T-cell (primary cell): ENCODE results near the gene CLEC16A. TPM values are rescaled to one million over a fixed set of nuclear protein-coding genes. Genes with fewer than 3 reads are reported as not detected.

Experiments
- ATAC-seq, 4 experiments: fragments of 200-7000 bp in 3 of 4; fragments of 150-1000 bp in 1 of 4; cut with Tn5 transposase; replicated peaks in 1 of 4; 1 replicate in 3 of 4; 2 replicates in 1 of 4; pipeline ENCODE4 v1.10.0; 2021; ENCODE audit warnings: moderate library complexity in 3 of 4, mild to moderate bottlenecking in 2 of 4, moderate number of reproducible peaks in 1 of 4
- CTCF ChIA-PET, 2 donors: fragments of 300-600 bp; sonication (Branson Sonifier 250); formaldehyde crosslinking; loops; one replicate each; lab custom pipeline; 2022; ENCODE audit warnings: antibody characterized with exemption in 2 of 2; lab: Charles Lee
- POLR2A ChIA-PET, 2 donors: fragments of 300-600 bp; sonication (Branson Sonifier 250); formaldehyde crosslinking; loops; one replicate each; lab custom pipeline; 2022; ENCODE audit warnings: antibody characterized with exemption in 2 of 2; lab: Charles Lee
- DNase-seq, 35 experiments: peaks; one replicate each; pipeline versions ENCODE4 v3.0.0 to v3.0.0-alpha.2; 2013 to 2023
- H3K27ac ChIP-seq: one replicate; pipeline ENCODE4 v1.5.1; 2013; ENCODE audit warnings: low read length
- H3K27me3 ChIP-seq, 2 experiments: replicated peaks in 1 of 2; 1 replicate in 1 of 2; 2 replicates in 1 of 2; pipeline versions ENCODE4 v1.6.1 to v1.7.0; 2013; ENCODE audit warnings: low read length in 1 of 2, mixed read lengths in 1 of 2; ENCODE audit not compliant: control insufficient read depth in 2 of 2, insufficient read depth in 2 of 2; ENCODE audit errors: extremely low read depth in 1 of 2
- H3K36me3 ChIP-seq, 2 donors: 1 replicate in 1 of 2; 2 replicates in 1 of 2; pipeline versions ENCODE4 v1.6.1 to v1.7.0; 2013; ENCODE audit warnings: low read length in 1 of 2; ENCODE audit not compliant: control insufficient read depth in 2 of 2, insufficient read depth in 1 of 2; ENCODE audit errors: extremely low read depth in 1 of 2
- H3K4me1 ChIP-seq, 2 experiments: 1 replicate in 1 of 2; 2 replicates in 1 of 2; pipeline versions ENCODE4 v1.6.1 to v1.7.0; 2013; ENCODE audit warnings: low read length in 2 of 2, mixed read lengths in 1 of 2; ENCODE audit not compliant: insufficient read depth in 2 of 2, control insufficient read depth in 1 of 2; ENCODE audit errors: extremely low read depth in 1 of 2
- H3K4me3 ChIP-seq, 2 donors: 1 replicate in 1 of 2; 2 replicates in 1 of 2; pipeline versions ENCODE4 v1.5.1 to v1.7.0; 2013; ENCODE audit warnings: mild to moderate bottlenecking in 2 of 2, low read length in 1 of 2, moderate library complexity in 1 of 2; ENCODE audit not compliant: control insufficient read depth in 1 of 2; ENCODE audit errors: extremely low read depth in 1 of 2
- H3K9me3 ChIP-seq: 2 replicates; pipeline ENCODE4 v1.7.0; 2013
- H3K27ac Mint-ChIP-seq, 2 donors: one replicate each; pipeline ENCODE4 v1.8.0; 2020 to 2021; ENCODE audit warnings: mild to moderate bottlenecking in 2 of 2, mixed read lengths in 2 of 2
- H3K27me3 Mint-ChIP-seq, 2 donors: one replicate each; pipeline ENCODE4 v1.8.0; 2021 to 2022; ENCODE audit warnings: mixed read lengths in 2 of 2
- H3K36me3 Mint-ChIP-seq: one replicate; pipeline ENCODE4 v1.8.0; 2021; ENCODE audit warnings: mixed read lengths
- H3K4me1 Mint-ChIP-seq, 3 donors: one replicate each; pipeline ENCODE4 v1.8.0; 2020 to 2022; ENCODE audit warnings: mixed read lengths in 3 of 3, mild to moderate bottlenecking in 1 of 3
- H3K4me3 Mint-ChIP-seq, 3 donors: one replicate each; pipeline ENCODE4 v1.8.0; 2020 to 2022; ENCODE audit warnings: mild to moderate bottlenecking in 3 of 3, mixed read lengths in 3 of 3, moderate library complexity in 3 of 3
- H3K9me3 Mint-ChIP-seq, 3 donors: one replicate each; pipeline ENCODE4 v1.8.0; 2020 to 2022; ENCODE audit warnings: mixed read lengths in 3 of 3
- WGBS: methylation state at CpG from one replicate; pipeline ENCODE4 v1.1.5; 2013; ENCODE audit warnings: missing lambda C conversion rate; ENCODE audit not compliant: insufficient coverage; 5-methylcytosine and 5-hydroxymethylcytosine counted together
- total RNA-seq, 35 experiments: library from RNA in 6 of 35; stranded (reverse) in 6 of 35; fragments of 120-200 nt in 1 of 35; gene quantifications; one replicate each; pipeline versions ENCODE4 v1.2.1 to v1.2.4 and lab custom pipeline; 2013 to 2026

The CLEC16A gene
- total RNA-seq, 5 donors from 2014 or later (not counting 1 experiment from before 2014, with no cell fraction given) = 27.4 to 34.6 (median 28.7) TPM

- ChIA-PET CTCF (interaction anchor here in 1 of 2 donors (1.1 kb wide), 1 partner anchor 13 kb away, joined by 3 read pairs; no protein-coding TSS in a partner anchor), POLR2A (interaction anchor here (0.5 to 0.6 kb wide), 4 partner anchors 248 to 1846 kb away, joined by 4 to 7 read pairs (median 6); partner anchors contain the start of gene HAPSTR1 (in 1 of the 2))
- H3K4me3 ChIP-seq = peak overlapping the region in 1 of 2 donors; percentile 31
- H3K27ac ChIP-seq = no peak overlapping the region
- Mint-ChIP-seq H3K36me3 (peaks cover 11% of the 10 kb centered on the region), H3K4me3 (peak overlapping the region; percentile 86 to 94 (median 91)), H3K27ac (peak overlapping the region; percentile 52 to 71), H3K9me3 (no peaks in the 10 kb centered on the region), H3K27me3 (no peaks in the 10 kb centered on the region), H3K4me1 (peaks cover 82 to 86% (median 82%) of the 10 kb centered on the region in 3 donors)
- peaks cover 35 to 70% of the 10 kb centered on the region in 2 experiments for H3K4me1 ChIP-seq
- no peaks in the 10 kb centered on the region for H3K9me3 ChIP-seq
- peaks cover 11 to 14% of the 10 kb centered on the region in 2 donors for H3K36me3 ChIP-seq
- ATAC-seq (no peak), DNase-seq (peak in 1 of 35 experiments; percentile 29)
- 49% methylated on average over 7 of the region's 11 CpGs for WGBS
- H3K27me3 ChIP-seq = no peaks in the 10 kb centered on the region
Measured at GRCh38 chr16:10937068-10937859, 7.1 kb upstream of the CLEC16A start.

DNA sequence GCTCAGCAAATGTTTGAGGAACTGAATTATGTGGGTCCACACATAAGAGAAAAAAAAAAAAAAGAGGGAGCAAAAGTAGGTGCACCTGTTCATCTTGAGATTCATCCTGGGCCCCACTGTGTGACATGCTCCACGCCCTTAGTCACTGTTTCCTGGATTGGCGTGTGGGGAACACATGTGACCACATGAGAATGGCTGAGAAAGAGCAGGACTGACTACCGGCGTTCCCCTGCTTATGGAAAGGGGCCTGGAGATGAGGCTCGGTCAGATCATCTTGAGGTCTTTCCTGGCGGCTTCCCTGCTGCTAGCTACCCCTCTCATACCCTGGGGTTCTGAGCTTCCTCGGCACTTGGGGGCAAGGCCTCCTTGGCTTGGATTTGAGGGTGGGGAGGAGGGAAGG, 6.0 kb upstream of the CLEC16A start:
- H3K27me3 Mint-ChIP-seq = no peaks in the 10 kb centered on the region
- Histone ChIP-seq H3K27ac (no peak overlapping the region), H3K36me3 (peaks cover 4 to 12% of the 10 kb centered on the region in 2 donors), H3K27me3 (no peaks in the 10 kb centered on the region), H3K4me3 (no peak overlapping the region), H3K9me3 (no peaks in the 10 kb centered on the region), H3K4me1 (peaks cover 35 to 71% of the 10 kb centered on the region in 2 experiments)
- ChIA-PET CTCF (interaction anchor here in 1 of 2 donors (0.6 kb wide), 1 partner anchor 26 kb away, joined by 3 read pairs; no protein-coding TSS in a partner anchor), POLR2A (no interaction called here)
- H3K4me1 Mint-ChIP-seq = peaks cover 84 to 88% (median 85%) of the 10 kb centered on the region in 3 donors
- ATAC-seq = no peak
- peak overlapping the region; percentile 86 to 94 (median 91) for H3K4me3 Mint-ChIP-seq
- H3K36me3 Mint-ChIP-seq = peaks cover 11% of the 10 kb centered on the region
- WGBS = 0% methylated on average over 2 of the region's 7 CpGs
- peak in 1 of 35 experiments; percentile 40 for DNase-seq
- H3K9me3 Mint-ChIP-seq = no peaks in the 10 kb centered on the region
- peak overlapping the region; percentile 46 to 54 for H3K27ac Mint-ChIP-seq

DNA sequence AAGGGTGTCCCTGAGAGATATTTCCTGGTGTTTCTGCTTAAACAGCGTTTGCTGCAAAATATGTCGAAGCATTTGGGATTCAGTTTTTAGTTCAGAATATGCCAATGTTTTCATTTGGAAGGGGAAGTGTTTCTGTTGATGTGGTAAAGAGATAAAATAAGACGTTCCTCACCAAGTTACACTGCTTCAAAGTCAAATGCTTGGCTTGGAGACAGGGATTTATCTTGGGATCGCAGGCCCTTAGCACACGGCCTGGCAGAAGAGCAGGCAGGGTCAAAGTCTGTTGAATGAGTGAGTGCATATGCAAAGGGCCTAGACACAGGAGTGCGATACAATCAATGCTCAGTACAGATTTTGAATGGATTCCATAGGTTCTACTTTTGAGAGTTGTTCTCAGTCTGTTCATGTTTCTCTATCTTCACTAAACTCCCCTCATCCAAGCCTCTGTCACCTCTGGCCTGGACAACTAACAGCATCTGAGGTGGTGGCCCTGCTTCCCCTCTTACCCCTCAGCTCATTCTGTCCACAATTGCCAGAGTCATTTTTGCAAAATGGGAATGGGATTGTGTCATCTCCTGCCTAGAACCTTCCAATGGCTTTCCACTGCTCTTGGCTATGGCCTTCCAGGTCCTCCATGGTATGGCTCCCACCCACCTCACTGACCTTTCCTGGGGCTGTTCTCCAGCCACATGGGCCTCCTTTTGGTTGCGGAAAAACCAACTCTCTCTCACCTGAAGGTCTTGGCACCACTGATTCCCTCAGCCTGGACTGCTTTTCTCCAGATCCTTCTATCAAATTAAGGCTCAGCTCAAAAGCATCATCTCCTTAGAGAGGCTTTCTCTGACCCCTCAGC, 5.3 kb upstream of the CLEC16A start:
- peak overlapping the region in 1 of 2 donors; percentile 17 for H3K4me3 ChIP-seq
- no peaks in the 10 kb centered on the region for H3K9me3 Mint-ChIP-seq
- H3K4me3 Mint-ChIP-seq = peak overlapping the region; percentile 86 to 94 (median 91)
- H3K27me3 ChIP-seq = no peaks in the 10 kb centered on the region
- peaks cover 36 to 69% of the 10 kb centered on the region in 2 experiments for H3K4me1 ChIP-seq
- H3K9me3 ChIP-seq = no peaks in the 10 kb centered on the region
- peaks cover 6% of the 10 kb centered on the region for H3K36me3 Mint-ChIP-seq
- no peak for DNase-seq
- no peaks in the 10 kb centered on the region for H3K27me3 Mint-ChIP-seq
- ATAC-seq = no peak
- ChIA-PET CTCF (interaction anchor here in 1 of 2 donors (0.6 kb wide), 1 partner anchor 25 kb away, joined by 3 read pairs; no protein-coding TSS in a partner anchor), POLR2A (interaction anchor here in 1 of 2 donors (0.5 kb wide), 1 partner anchor 808 kb away, joined by 3 read pairs; no protein-coding TSS in a partner anchor)
- no peak overlapping the region for H3K27ac ChIP-seq
- WGBS = 85% methylated on average over 5 of the region's 7 CpGs
- H3K27ac Mint-ChIP-seq = peak overlapping the region; percentile 46 to 54
- peaks cover 83 to 84% (median 83%) of the 10 kb centered on the region in 3 donors for H3K4me1 Mint-ChIP-seq
- peaks cover 0 to 5% of the 10 kb centered on the region in 2 donors for H3K36me3 ChIP-seq

- Histone ChIP-seq H3K9me3 (no peaks in the 10 kb centered on the region), H3K27me3 (no peaks in the 10 kb centered on the region), H3K4me3 (peak overlapping the region in 1 of 2 donors; percentile 41), H3K27ac (no peak overlapping the region), H3K4me1 (peaks cover 36 to 67% of the 10 kb centered on the region in 2 experiments), H3K36me3 (no peaks in the 10 kb centered on the region)
- Mint-ChIP-seq H3K36me3 (peaks cover 5% of the 10 kb centered on the region), H3K4me1 (peaks cover 77 to 81% (median 81%) of the 10 kb centered on the region in 3 donors), H3K27ac (peak overlapping the region; percentile 54 to 74), H3K27me3 (no peaks in the 10 kb centered on the region), H3K9me3 (no peaks in the 10 kb centered on the region), H3K4me3 (peak overlapping the region; percentile 86 to 94 (median 91))
- no peak for DNase-seq
- ChIA-PET CTCF (interaction anchor here in 1 of 2 donors (1.5 kb wide), 1 partner anchor 23 kb away, joined by 7 read pairs; no protein-coding TSS in a partner anchor), POLR2A (interaction anchor here in 1 of 2 donors (0.5 kb wide), 1 partner anchor 807 kb away, joined by 3 read pairs; no protein-coding TSS in a partner anchor)
- ATAC-seq = no peak
- 85% methylated on average over 7 of the region's 7 CpGs for WGBS
Measured at GRCh38 chr16:10939649-10940234, 4.6 kb upstream of the CLEC16A start.

DNA sequence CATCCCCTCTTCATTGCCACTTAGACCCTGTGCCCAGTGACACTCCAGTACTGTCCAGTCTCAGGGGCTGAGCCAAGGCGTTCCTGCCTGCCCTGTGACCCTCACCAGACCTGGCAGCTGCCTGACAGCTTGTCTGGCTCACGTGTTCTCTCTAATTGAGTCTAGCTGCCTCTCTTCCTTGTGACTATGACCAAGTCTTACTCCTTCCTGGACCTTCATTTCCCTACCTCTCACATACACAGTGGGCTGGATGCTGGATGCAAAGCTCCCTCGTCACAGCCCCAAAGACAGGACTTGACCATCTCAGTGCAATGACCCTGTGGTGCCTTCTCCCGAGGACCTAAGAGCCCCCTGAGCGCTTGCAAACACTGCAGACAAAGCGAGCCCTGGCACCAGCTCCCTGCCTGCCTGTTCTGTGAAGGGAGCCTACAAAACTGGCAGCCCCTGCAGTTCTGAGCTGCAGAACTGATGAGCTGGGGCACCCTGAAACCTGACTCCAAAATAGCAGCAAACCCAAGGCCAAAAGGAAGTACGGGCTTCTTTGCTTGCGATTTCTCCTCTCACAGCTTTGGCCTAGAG, 3.8 kb upstream of the CLEC16A start:
- Histone ChIP-seq H3K9me3 (no peaks in the 10 kb centered on the region), H3K27me3 (no peaks in the 10 kb centered on the region), H3K27ac (no peak overlapping the region), H3K4me1 (peaks cover 40 to 74% of the 10 kb centered on the region in 2 experiments), H3K4me3 (peak overlapping the region; percentile 41 to 61), H3K36me3 (no peaks in the 10 kb centered on the region)
- H3K27me3 Mint-ChIP-seq = no peaks in the 10 kb centered on the region
- H3K27ac Mint-ChIP-seq = peak overlapping the region; percentile 54 to 74
- ATAC-seq = no peak
- H3K36me3 Mint-ChIP-seq = peaks cover 3% of the 10 kb centered on the region
- 65% methylated on average over 5 of the region's 8 CpGs for WGBS
- H3K4me1 Mint-ChIP-seq = peaks cover 77 to 82% (median 80%) of the 10 kb centered on the region in 3 donors
- DNase-seq = no peak
- peak overlapping the region; percentile 86 to 94 (median 91) for H3K4me3 Mint-ChIP-seq
- no peaks in the 10 kb centered on the region for H3K9me3 Mint-ChIP-seq
- CTCF ChIA-PET = interaction anchor here in 1 of 2 donors (1.0 to 1.5 kb wide), 2 partner anchors 22 to 591 kb away, joined by 3 to 7 read pairs; no protein-coding TSS in a partner anchor
- POLR2A ChIA-PET = interaction anchor here (0.5 to 0.6 kb wide), 2 partner anchors 301 to 352 kb away, joined by 3 read pairs; no protein-coding TSS in a partner anchor
